T-helper 22 cell (primary cell): ENCODE data around the gene SLC25A24.
"Not testable (repeated sequence)": the region's sequence is repeated elsewhere in the genome, so short reads cannot be mapped to it uniquely, and the experiment has no call there.

Experiments used
- DNase-seq: peaks from one replicate; pipeline ENCODE4 v3.0.0-alpha.2; 2020; ENCODE audit warnings: low read depth

Gene SLC25A24

DNA sequence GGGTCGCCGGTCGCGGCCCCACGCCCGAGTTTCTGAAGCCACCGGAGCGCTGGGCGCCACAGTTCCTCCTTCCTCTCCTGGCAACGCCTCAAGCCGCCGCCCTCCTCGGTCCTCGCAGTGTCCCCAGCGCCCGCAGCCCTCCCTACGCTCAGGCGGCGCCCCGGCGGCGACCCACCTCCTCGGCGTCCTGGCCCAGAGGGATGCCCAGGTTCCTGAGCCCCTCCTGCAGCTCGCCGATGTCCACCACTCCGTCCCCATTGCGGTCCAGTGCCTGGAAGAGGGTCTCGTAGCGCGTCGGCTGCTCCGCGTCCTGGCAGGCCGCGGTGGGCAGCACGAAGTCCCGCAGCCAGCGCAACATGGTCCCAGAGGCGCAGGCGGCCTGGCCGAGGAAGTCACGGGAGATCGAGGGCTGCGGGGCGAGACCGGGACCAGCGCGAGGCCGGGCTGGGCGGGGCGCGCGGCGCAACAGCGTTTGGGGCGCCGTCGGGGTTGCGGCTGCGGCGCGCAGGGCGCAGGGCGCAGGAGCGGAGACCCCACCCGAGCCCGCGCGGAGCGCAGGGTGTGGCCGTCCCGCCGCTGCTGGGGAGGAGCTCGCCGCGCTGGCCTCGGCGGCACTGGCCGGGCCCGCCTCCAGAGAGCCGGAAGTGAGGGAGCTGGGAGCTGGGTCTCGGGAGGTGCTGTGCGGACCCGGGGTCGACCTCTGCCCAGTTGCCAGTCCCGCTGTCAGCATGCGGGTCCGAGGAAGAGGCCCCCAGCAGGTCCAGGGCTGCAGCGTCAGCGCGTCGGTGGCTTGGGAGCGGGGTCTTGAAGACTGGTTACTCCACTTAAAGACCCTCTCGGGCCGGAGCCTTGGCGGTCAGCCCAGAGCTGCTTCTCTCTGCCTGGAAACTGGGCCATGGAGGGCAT lies at the start of gene SLC25A24:
TSS of gene SLC25A24 (minus strand) at position 563 of the 906 bp plus-strand sequence. CDS start at position 358, 205 bp downstream.
- peak; percentile 63 for DNase-seq

- not testable (repeated sequence) for DNase-seq
Measured at GRCh38 chr1:108243976-108244375, 43.8 kb upstream of the SLC25A24 start, which contains the start of gene NBPF4. NBPF4 (minus strand) TSS chr1:108244076; CDS start chr1:108243761, 315 bp downstream.

DNA sequence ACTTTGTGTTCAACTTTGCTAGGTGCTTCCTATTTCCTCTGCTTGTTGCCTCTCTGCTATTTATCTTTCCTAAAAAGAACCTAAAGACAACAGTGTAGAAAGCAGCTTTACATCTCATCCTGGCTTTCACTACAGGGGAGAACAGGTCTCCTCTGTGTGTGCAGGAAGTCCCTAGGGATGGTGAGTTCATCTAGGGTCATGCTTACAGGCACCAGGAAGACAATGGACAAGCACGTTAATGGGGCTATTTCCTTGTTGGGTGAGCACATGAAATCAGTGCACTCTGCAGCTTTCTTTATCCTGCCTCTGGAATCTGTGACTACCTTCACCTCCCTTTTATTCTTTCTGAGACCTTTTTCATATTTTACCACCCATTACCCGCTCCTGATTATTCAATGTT lies 39.3 kb upstream of the SLC25A24 start:
- not testable (repeated sequence) for DNase-seq

- not testable (repeated sequence) for DNase-seq
Measured at GRCh38 chr1:108235308-108235707, 35.2 kb upstream of the SLC25A24 start.

DNA sequence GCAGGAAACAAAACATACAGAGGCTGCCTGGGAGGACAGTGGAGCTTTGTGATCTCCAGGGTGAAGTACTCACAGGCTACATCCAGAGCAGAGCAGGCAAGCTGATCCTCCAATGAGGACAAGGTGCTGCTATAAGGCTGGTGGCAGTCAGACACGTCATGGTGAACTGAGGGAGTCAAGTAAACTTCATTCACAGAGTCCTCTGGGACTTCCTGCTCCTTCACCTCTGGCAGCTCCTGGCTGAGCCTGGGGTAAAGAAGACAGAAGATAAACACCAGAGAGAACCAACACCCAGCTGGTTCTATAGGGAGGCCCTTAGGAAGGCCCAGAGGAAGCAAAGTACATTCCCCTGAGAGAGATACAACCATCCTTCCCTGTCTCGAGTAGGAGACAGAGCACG lies 32.0 kb upstream of the SLC25A24 start:
- DNase-seq: not testable (repeated sequence)

DNA sequence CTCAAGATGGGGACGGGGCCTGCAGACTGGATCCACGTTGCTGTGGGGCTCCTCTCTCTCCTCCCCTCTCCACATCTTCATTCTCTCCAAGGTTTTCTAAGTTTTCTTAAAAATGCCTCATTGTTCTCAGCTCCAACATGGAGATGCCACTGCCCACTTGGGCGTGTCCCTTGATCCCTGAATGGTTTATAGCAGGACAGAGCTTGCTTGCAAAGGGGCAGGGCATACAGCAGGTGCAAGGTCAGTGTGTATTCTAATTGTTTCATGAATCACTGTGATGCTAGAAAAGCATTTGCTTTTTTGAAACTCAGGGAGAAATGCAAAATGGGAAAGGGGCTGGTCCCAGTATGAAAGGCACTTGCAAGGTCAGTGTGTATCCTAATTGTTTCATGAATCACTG lies 29.8 kb upstream of the SLC25A24 start:
- DNase-seq: not testable (repeated sequence)

DNA sequence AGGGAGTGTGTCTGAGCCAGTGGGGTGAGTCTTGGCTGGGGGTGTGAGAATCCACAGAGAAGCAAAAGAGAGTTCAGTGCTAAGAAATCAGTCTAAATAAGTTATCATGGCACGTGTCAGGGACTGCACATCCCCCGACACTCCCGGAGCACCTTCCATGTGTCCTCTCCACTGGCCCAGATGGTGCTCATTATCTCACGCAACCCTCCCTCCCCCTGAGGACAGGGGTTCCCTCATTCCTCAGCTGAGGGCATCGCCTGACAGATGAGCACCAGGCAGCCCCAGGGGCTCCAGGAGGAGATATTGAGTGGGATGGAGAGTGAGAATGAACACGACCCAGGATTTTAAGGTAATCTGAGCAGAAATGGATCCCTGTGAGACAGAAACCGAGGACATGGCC lies 27.6 kb upstream of the SLC25A24 start:
- DNase-seq: not testable (repeated sequence)

DNA sequence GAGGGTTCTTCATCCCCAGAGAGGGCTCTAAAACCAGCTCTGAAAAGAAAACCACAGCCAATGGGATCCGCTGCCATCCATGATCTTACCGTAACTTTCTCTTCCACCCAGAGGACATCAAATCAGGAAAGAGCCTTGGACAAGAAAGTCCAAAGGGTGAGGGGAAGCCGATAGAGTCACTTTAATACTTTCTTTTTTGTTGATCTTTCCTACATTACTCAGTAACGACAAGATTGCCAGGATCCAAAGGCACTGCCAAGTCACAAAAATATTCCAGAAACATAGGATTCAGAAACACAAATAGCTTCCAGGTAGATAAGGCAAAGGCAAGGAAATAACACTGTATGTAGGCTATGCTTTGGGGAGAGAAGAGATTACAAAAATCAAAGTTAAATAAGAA lies 26.7 kb upstream of the SLC25A24 start:
- not testable (repeated sequence) for DNase-seq

DNA sequence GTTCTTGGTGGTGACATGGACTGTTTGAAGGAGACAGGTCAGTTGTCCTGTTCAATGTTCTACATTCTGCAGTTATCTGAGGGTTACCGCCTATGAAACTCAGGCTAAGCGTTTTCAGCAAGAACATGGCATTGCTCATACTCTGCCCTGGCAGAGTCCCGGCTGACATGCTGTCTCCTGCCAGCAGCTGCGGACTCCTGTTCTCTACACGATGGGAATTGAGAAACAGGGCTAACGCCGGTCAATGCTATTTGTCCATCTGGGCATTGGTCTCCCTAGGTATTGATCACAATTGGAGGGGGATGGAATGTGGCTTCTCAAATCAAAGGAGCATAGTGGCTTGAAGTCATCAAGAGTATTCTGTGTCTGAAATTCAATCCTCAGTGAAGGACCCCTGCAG lies 23.1 kb upstream of the SLC25A24 start:
- DNase-seq: not testable (repeated sequence)

DNA sequence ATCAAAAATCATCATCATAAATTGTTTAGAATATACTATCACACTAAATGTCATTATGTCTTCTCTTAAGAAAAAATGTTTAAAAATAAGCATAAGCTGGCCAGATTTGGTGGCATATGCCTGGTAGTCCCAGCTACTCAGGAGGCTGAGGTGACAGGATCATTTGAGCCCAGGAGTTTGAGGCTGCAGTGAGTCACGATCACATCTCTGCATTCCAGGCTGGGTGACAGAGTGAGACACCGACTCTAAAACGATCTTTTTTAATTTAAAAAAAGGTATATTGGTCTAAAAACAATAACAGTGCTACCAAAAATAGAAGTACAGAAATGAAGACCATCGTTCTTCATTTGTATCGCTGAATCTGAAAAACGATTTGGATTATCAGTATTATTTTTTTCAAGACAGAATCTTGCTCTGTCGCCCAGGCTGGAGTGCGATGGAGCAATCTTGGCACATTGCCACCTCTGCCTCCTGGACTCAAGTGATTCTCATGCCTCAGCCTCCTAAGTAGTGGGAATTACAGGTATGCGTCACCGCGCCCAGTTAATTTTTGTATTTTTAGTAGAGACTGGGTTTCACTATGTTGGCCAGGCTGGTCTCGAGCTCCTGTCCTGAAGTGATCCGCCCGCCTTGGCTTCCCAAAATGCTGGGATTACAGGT lies 17.5 kb upstream of the SLC25A24 start:
- not testable (repeated sequence) for DNase-seq

DNA sequence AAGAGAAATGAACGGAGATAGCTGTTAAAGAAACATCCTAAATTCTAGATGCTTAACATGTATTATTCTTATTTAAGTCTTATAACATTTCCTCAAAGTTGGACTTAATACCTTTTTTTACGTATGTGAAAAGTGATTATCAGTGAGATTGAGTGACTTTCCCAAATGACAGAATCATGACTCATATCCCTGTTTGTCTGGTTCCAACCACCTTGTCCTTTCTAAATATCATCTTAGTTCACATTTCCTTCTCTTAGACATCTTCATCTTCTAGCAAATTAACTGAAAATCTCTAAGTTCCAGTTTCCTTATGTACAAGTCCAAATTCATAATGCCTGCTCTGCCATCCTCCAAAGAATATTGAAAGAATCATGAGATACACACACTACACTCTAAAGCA lies 16.9 kb upstream of the SLC25A24 start:
- DNase-seq: not testable (repeated sequence)

- not testable (repeated sequence) for DNase-seq
Measured at GRCh38 chr1:108216028-108216890, 16.1 kb upstream of the SLC25A24 start.

GRCh38 chr1:108214641-108215465 lies 14.7 kb upstream of the SLC25A24 start:
- DNase-seq: not testable (repeated sequence)

DNA sequence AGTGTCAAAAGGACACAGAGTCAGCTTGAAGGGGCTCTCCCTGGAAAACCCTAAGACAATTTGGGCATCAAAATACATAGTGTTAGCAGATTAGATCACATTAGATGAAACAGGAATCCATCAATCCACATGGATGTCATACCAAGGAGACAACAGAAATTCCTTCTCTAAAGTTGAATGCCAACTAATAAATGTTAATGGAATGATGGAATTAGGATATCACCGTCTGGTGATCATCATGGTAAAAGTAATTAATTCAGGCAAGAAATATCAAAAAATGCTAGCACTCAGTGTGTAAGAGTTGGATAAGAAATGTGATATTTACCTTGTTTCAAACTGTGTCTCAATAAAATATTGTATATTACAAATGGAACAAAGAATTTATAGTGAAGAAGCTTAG lies 10.9 kb upstream of the SLC25A24 start:
- DNase-seq: no peak

DNA sequence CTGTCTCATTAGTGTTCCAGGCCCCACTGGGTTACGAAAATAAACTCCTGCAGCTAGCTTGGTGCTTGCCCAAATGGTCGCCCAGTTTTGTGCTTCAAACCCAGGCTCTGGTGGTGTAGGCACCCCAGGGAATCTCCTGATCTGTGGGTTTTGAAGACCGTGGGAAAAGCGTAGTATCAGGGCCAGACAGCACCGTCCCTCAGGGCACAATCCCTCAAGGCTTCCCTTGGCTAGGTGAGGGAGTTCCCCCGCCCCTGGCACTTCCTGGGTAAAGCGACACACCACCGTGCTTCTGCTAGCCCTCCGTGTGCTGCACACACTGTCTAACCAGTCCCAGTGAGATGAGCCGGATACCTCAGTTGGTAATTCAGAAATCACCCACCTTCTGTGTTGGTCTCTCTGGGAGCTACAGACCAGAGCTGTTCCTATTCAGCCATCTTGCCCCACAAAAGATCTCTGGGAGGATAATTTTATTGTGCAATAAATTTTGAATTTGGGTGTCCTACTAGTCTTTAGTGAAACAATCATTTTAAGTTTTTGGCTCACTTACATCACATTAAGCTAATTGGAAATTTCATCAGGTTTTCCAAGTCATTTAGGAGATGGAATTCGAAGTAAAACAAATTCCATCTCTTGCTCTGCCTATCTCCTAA lies 9.4 kb upstream of the SLC25A24 start:
- no peak for DNase-seq

DNA sequence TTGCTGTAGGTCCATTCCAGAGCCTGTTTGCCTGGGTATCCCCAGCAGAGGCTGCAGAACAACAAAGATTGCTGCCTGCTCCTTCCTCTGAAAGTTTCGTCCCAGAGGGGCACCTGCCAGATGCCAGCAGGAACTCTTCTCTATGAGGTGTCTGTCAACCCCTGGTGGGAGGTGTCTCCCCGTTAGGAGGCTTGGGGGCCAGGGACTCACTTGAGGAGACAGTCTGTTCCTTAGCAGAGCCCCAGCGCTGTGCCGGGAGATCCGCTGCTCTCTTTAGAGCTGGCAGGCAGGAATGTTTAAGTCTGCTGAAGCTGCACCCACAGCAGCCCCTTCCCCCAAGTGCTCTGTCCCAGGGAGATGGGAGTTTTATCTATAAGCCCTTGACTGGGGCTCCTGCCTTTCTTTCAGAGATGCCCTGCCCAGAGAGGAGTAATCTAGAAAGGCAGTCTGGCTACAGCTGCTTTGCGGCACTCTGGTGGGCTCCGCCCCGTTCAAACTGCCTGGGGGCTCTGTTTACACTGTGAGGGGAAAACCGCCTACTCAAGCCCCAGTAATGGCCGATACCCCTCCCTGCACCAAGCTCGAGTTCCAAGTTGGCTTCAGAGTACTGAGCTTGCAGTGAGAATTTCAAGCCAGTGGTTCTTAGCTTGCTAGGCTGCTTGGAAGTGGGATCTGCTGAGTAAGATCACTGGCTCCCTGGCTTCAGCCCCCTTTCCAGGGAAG lies 8.7 kb upstream of the SLC25A24 start:
- DNase-seq: no peak

DNA sequence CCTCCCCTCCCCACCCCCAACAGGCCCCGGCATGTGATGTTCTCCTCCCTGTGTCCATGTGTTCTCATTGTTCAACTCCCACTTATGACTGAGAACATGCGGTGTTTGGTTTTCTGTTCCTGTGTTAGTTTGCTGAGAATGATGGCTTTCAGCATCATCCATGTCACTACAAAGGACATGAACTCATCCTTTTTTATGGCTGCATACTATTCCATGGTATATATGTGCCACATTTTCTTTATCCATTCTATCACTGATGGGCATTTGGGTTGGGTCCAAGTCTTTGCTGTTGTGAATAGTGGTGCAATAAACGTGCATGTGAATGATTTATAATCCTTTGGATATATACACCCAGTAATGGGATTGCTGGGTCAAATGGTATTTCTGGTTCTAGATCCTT lies 3.4 kb upstream of the SLC25A24 start:
- DNase-seq: not testable (repeated sequence)

DNA sequence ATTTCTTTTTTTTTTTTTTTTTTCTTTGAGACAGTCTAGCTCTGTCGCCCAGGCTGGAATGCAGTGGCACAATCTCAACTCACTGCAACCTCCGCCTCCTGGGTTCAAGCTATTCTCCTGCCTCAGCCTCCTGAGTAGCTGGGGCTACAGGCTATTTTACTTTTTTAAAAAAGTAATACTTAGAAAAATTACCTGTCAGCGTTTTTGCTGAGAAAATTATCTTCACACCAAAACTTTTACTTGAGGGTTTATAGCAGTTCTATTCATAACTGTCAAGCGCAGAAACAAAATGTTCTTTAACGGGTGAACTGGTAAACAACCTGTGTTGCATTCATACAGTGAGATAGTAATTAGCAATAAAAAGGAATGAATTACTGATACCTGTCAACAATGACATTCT lies 1.5 kb upstream of the SLC25A24 start:
- DNase-seq: no peak

DNA sequence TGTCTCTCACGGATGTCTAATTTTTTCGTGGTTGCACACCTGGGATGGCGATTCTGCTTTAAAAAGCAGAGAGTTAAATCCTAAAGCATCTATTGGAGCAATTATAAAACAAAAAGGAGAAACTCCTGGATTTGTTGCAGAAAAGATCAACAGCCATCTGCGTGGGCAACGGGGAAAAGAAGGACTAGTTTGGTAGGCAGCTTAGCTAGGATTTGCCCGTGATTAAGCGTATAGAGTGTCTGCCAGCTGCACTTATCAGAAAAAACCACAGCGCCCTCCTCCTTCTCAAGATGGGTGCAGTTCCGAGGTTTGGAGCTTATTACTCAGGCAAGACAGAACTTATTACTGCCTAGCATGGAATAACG lies 526 bp upstream of the SLC25A24 start:
- no peak for DNase-seq

DNA sequence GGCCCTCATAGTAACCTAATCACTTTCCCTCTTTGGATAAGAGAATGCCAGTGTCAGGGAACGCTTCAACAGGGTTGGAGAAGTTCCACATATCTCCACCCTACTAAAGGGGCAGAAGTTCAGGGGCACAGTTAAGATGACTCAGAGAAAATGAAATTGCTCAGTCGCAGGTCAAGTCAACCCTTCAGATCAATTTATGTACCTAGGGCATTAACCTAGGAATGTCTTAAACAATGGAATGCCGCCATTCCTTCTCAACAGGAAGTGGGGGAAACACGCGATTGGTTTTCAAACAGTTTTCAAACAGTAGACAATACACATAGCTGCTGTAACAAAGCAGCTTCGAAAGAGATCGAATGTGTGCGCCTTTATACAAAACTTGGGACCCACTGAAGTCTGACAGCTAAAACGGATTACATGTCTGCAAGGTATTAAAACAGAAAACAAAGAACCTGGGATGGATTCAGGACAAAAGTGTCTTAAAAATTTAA lies 897 bp downstream of the SLC25A24 start:
- DNase-seq: no peak
